ENCODE results near the gene GRM1. TPM values are rescaled to one million over a fixed set of nuclear protein-coding genes. Genes with fewer than 3 reads are reported as not detected.

Gene GRM1
- total RNA-seq, 4 donors from 2014 or later: under 0.01 to 0.19 TPM; not detected in 2

DNA sequence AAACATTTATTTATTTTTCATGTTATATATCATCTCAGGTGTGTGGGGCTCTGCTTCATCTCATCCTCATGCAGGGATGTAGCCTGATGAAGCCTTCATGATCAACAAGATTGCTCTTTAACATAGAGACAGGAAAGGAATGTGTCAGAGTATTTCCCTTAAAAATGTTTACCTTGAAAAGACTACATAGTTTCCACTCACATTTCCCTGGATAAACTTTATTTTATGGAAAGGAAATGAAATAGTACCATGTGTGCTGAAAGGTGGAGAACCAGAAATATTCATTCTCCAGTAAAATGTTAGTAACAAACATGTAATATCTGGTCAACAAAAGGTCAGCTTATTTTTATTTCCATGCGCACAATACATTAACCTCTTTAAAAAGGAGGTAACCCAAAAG, 155.8 kb downstream of the GRM1 start:
- no peak for DNase-seq (ENCODE audit: extremely low spot score)
- intact Hi-C loops (cut with DNase I): no loop called here
- TF ChIP-seq POLR2AphosphoS5 (IDR thresholded peaks at IDR 0.05): no peak
- no peak for TF ChIP-seq POLR2A (IDR thresholded peaks at IDR 0.05; ENCODE audit: low read depth)
- no peak for TF ChIP-seq CTCF (IDR thresholded peaks at IDR 0.05)
- TF ChIP-seq EP300 (IDR thresholded peaks at IDR 0.05): no peak
- Histone ChIP-seq H3K4me3 (no peak overlapping the region), H3K36me3 (no peaks in the 10 kb centered on the region), H3K27me3 (no peaks in the 10 kb centered on the region), H3K9me3 (no peaks in the 10 kb centered on the region), H3K4me1 (no peaks in the 10 kb centered on the region), H3K27ac (replicated peaks in 1 of 4) (no peak overlapping the region)
- 88% methylated on average over 1 of the region's 1 CpG for WGBS

- H3K36me3 ChIP-seq: no peaks in the 10 kb centered on the region
- H3K4me1 ChIP-seq: no peaks in the 10 kb centered on the region
- no peak for DNase-seq (ENCODE audit: extremely low spot score)
- H3K4me3 ChIP-seq: no peak overlapping the region
- 80% methylated on average over 3 of the region's 3 CpGs for WGBS
- intact Hi-C loops (cut with DNase I): no loop called here
- no peaks in the 10 kb centered on the region for H3K9me3 ChIP-seq
- no peaks in the 10 kb centered on the region for H3K27me3 ChIP-seq
- TF ChIP-seq CTCF (IDR thresholded peaks at IDR 0.05) (no peak), POLR2AphosphoS5 (IDR thresholded peaks at IDR 0.05) (no peak), POLR2A (IDR thresholded peaks at IDR 0.05; ENCODE audit: low read depth) (no peak), EP300 (IDR thresholded peaks at IDR 0.05) (no peak)
- H3K27ac ChIP-seq (replicated peaks in 1 of 4): no peak overlapping the region
Measured at GRCh38 chr6:146189131-146189530, 160.3 kb downstream of the GRM1 start.

- no peak for DNase-seq (ENCODE audit: extremely low spot score)
- Histone ChIP-seq H3K9me3 (no peaks in the 10 kb centered on the region), H3K27ac (replicated peaks in 1 of 4) (no peak overlapping the region), H3K36me3 (no peaks in the 10 kb centered on the region), H3K4me3 (no peak overlapping the region), H3K4me1 (no peaks in the 10 kb centered on the region), H3K27me3 (no peaks in the 10 kb centered on the region)
- TF ChIP-seq EP300 (IDR thresholded peaks at IDR 0.05): no peak
- TF ChIP-seq POLR2A (IDR thresholded peaks at IDR 0.05; ENCODE audit: low read depth): no peak
- TF ChIP-seq CTCF (IDR thresholded peaks at IDR 0.05): no peak
- WGBS: 82% methylated on average over 2 of the region's 2 CpGs
- intact Hi-C loops (cut with DNase I): no loop called here
Measured at GRCh38 chr6:146190581-146190980, 161.7 kb downstream of the GRM1 start.

GRCh38 chr6:146191166-146191565, 162.3 kb downstream of the GRM1 start:
- DNase-seq (ENCODE audit: extremely low spot score): no peak
- Histone ChIP-seq H3K9me3 (no peaks in the 10 kb centered on the region), H3K36me3 (no peaks in the 10 kb centered on the region), H3K4me1 (no peaks in the 10 kb centered on the region), H3K27ac (replicated peaks in 1 of 4) (no peak overlapping the region), H3K27me3 (no peaks in the 10 kb centered on the region), H3K4me3 (no peak overlapping the region)
- WGBS: 83% methylated on average over 3 of the region's 3 CpGs
- intact Hi-C loops (cut with DNase I): no loop called here
- TF ChIP-seq CTCF (IDR thresholded peaks at IDR 0.05) (no peak), POLR2A (IDR thresholded peaks at IDR 0.05; ENCODE audit: low read depth) (no peak), EP300 (IDR thresholded peaks at IDR 0.05) (no peak), POLR2AphosphoS5 (IDR thresholded peaks at IDR 0.05) (no peak)

- no peak overlapping the region for H3K27ac ChIP-seq (replicated peaks in 1 of 4)
- no peaks in the 10 kb centered on the region for H3K9me3 ChIP-seq
- H3K27me3 ChIP-seq: no peaks in the 10 kb centered on the region
- TF ChIP-seq EP300 (IDR thresholded peaks at IDR 0.05) (no peak), CTCF (IDR thresholded peaks at IDR 0.05) (no peak), POLR2AphosphoS5 (IDR thresholded peaks at IDR 0.05) (no peak), POLR2A (IDR thresholded peaks at IDR 0.05; ENCODE audit: low read depth) (no peak)
- WGBS: 44% methylated on average over 2 of the region's 2 CpGs
- no peak overlapping the region for H3K4me3 ChIP-seq
- no peaks in the 10 kb centered on the region for H3K36me3 ChIP-seq
- H3K4me1 ChIP-seq: no peaks in the 10 kb centered on the region
- intact Hi-C loops (cut with DNase I): no loop called here
- no peak for DNase-seq (ENCODE audit: extremely low spot score)
Measured at GRCh38 chr6:146191612-146192011, 162.8 kb downstream of the GRM1 start.
